Measurements from ENCODE around the gene PXDN.
"Not testable (repeated sequence)": the region's sequence is repeated elsewhere in the genome, so short reads cannot be mapped to it uniquely, and the experiment has no call there.

The PXDN gene

DNA sequence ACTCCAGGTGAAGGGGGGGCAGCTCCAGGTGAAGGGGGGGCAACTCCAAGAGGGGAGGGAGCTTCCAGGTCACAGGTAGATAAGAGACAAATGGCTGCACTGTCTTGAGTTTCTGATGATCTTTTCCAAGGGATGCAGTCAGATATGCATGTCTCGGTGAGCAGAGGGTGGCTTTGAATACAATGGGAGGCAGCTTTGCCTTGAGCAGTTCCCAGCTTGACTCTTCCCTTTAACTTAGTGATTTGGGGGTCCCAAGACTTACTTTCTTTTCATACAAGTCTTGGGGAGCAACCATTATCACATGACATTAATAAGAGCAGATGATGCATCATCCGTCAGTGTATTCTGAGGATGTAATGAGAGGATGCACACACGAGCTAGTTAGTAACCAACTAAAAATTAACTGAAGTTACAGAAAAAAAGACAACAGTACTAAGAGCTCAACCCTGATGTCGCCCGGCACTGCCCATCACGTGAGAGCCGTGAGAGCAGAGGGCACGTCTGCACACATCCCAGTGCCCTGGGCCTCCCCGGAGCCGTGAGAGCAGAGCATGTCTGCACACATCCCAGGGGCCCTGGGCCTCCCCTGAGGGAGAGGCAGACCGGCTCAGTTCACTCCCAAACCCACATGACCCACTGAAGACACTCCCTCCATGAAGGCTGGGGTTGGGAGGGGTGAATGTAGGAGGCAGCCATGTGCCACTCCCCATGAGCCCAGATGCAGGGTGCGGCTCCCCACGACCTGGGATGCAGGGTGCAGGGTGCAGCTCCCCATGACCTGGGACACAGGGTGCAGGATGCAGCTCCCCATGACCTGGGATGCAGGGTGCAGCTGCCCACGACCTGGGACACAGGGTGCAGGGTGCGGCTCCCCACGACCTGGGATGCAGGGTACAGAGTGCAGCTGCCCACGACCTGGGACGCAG lies 39.4 kb downstream of the PXDN start:
- no peak for DNase-seq (ENCODE audit: low spot score)

DNA sequence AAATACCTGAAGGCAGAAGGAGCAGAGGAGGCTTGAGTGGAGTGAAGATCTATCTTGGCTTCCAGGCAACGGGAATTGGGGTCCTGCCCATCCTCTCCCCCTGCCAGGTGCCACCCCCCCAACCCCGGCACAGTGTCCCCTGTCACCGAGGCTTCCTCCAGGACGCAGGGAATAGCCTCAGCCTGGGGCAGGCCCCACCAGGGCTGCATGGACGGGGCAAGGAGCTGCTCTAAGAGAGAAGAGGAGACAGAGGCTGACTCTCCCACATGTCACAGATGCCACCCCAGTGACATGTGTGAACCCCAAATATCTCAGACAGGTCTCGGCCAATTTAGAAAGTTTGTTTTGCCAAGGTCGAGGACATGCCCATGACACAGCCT lies 42.1 kb downstream of the PXDN start:
- DNase-seq (ENCODE audit: low spot score): no peak

DNA sequence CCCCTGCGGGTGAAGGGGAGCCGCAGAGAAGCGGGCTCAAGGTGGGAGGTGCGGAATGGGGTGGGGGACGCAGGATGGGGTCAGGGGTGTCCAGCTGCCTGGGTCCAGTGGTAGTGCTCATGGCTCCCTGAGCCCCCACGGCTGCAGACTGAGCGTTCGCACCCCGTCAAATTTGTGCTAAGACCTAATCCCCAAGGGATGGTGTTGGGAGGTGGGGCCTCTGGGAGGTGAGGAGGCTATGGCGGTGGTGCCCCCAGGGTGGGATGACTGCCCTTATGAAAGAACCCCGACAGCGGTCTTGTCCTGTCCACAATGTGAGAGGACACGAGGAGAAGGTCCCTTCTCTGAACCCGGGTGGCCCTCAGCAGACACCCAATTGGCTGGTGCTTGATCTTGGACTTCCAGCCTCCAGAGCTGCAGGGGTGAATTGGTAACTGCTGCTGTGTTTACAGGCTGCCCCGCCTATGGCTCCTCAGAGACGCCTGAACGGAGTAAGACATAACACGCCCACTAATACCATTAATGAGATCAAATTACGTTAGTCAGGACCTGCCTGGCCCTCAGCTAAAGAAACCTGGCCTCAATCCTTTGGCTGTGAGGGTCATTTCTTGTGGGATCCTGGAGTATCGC lies 42.6 kb downstream of the PXDN start:
- DNase-seq (ENCODE audit: low spot score): no peak

DNA sequence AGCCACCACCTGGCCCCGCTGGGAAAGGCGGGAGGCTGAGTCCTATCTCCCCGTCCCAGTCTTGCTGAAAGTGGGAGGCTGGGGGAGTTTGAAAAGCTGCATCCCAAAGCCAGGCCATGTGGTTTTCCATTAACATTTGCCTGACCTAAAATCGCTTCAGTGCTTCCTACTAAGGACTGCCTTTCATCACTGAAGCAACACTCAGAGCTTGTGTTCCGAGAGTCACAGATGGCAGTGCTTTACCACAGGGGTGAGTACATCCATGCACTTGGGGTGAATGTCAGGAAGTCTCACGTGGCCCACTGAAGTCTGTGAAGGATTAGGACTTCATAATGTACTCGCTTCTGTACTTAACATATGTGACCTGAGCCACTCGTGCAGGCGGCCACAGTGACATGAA lies 43.3 kb downstream of the PXDN start:
- no peak for DNase-seq (ENCODE audit: low spot score)

DNA sequence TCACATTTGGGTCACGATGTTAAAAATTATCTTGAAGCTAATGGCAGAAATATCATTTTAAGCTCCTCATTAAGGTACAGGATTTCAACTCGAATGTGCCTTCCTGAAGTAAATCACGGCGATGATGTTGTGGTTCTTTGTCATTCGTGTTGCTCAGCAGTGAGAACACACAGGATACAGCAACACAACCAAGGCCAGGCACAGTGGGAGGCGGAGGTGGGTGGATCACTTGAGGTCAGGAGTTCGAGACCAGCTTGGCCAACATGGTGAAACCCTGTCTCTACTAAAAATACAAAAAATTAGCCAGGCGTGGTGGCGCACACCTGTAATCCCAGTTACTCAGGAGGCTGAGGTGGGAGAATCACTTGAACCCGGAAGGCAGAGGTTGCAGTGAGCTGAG lies 43.9 kb downstream of the PXDN start:
- DNase-seq (ENCODE audit: low spot score): not testable (repeated sequence)

DNA sequence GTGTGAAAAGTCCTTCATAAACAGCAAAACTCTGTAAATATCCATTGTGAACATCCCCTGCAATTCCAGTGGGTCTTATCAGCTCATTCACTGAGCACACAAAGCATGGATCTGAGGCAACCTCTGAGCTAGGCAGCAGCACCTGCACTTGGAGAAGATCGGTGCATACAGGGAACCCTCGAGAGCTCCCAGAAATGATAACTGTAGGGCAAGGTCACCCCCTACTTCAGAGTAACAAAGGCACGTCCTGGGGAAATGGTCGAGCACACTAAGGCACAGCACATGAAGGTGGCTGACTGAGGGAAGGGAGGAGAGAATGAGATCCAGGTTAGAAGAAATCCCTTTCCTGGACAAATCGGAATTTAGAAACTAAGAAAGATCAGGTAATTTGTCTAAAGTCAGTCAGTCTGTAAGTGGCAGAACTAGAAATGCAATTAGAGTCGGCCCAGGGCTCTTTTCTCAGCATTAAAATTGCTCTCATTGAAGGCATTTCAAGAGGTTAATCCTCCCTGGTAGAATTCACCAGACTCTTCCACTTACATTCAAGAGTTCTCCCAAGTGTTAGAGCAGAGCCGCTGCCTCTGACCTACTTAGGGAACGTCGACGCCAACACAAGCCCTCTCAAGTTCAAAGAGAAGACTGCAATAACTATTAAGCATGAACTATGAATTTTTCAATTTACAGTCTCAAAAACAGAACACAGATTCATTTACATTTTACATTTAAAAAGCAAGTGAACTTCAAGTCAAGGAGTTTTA lies 45.9 kb downstream of the PXDN start:
- DNase-seq (ENCODE audit: low spot score): no peak

DNA sequence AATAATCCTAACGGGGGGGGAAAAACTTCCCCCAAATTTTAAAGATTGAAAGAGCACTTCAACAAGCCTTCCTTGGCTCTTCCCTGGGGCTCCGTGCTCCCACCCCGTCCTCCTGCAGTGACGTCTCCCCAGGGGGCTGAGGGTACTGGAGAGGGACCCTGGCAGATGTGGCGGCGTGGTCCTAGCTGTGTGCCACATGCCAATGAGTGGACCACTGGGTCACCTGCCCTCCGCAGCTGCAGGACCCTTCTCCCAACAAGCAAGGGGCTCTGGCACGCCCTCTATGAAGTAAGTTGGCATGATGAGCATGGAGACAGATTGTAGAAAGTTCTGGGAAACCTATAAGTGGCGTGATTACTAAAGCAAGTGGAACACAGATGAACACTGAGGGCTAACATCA lies 46.7 kb downstream of the PXDN start:
- DNase-seq (ENCODE audit: low spot score): no peak

DNA sequence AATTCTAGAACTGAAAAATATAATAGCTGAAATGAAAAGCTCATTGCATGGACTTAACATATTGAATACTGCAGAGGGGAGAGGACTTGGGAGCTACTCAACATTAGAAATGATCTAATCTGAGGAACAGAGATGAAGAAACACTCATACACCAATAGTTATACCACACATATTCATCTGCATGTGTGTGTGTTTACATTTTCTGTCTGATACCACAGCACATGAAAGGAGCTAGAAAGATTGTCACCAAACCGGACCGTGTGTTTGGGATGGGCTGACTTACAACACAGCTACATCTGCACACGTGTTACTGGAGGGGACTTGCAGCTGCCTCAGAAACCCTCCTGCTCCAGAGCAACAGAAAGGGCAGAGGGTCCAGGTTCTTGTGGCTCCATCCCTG lies 47.8 kb downstream of the PXDN start:
- no peak for DNase-seq (ENCODE audit: low spot score)

DNA sequence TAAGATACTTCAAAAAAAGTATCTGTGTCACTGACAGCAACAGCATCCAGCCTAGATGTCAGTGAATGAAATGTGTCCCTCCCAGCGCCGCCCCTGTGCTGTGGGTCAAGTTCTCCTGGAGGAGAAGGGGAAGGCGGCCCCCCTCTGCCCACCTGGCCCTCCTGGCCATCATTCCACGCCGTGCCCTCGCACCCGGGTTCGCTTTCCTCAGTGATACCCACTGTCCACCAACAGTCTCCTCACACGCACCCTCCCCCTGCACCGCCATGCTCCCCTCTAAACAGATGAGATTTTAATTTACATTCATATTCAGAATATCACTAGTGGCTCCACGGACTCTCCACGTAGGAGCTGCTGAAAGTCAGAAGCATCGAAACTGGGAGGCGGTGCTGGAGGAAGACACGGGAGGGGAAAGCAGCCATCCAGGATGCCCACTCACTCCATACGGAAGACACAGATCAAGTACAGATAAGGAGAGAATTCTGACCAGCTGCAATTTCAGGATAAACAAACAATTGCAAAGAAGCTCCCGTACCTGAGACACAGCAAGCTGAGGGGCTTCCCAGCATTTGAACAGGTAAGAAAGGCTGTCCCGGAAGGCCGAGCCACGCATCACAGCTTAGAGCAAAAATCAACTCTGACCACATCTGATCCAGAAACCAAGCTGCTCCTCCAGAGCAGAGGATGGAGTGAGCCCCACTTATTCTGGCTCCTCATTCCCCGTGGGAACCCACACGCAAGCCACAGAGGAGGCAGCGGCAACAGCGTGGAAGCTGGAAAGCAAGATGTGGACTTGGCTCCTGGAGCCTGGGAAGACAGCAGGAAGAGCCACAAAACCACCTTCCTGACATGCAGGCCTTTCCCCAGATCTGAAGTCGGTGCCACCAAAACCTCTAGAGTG lies 49.7 kb downstream of the PXDN start:
- no peak for DNase-seq (ENCODE audit: low spot score)

DNA sequence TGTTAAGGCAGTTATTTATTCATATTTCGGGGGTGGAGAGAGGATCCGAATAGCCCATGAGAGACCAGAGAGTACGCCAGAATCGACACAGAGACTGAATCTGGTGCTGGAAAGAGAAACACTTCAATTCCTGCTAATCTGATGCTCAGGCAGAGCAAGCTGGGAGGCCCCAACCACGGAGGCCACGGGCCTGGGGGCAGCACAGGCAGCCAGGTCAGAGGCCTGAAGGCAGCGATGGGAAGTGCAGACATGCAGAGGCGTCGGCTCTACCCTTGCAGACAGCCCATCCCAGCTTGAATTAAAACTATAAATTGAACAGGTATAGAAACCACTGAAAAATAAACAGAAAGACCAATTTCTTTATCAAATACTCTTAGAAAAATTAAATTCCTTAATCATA lies 50.6 kb downstream of the PXDN start:
- no peak for DNase-seq (ENCODE audit: low spot score)

DNA sequence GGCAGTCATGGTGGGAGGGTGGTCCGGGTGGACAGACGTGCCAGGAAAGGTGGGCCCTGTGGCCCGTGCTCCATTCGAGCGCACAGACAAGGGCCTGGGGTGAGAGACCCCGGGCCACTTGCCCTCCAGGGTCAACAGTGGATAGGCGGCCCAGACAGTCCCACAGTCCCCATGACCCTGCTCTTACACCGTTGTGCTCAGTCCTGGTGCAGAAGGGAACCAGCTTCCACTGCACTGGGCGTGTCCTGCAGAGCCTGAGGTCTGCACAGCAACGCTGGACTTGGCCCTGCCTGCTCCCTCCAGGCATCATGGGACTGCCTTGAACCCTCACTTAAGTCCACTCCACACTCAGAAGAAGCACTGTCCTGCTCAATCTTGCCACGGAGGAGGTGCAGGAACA lies 52.0 kb downstream of the PXDN start:
- DNase-seq (ENCODE audit: low spot score): no peak

DNA sequence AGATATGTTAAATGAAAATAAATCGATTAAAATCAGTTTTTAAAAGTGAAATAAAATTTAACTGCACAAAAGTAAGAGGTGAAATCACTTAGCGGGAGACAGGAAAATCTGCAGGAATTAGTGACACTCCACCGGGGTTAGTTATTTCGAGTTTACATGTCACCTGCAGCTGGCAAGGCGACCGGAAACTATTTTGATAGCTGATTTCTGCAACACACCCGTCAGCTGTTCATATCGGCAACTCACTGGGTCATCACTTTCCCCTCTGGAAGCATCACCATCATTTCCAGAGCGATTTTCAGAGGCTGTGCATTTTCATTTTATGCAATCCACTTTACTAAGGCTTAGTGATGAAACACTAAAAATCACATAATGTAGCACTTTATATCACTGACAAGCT lies 52.9 kb downstream of the PXDN start:
- no peak for DNase-seq (ENCODE audit: low spot score)

DNA sequence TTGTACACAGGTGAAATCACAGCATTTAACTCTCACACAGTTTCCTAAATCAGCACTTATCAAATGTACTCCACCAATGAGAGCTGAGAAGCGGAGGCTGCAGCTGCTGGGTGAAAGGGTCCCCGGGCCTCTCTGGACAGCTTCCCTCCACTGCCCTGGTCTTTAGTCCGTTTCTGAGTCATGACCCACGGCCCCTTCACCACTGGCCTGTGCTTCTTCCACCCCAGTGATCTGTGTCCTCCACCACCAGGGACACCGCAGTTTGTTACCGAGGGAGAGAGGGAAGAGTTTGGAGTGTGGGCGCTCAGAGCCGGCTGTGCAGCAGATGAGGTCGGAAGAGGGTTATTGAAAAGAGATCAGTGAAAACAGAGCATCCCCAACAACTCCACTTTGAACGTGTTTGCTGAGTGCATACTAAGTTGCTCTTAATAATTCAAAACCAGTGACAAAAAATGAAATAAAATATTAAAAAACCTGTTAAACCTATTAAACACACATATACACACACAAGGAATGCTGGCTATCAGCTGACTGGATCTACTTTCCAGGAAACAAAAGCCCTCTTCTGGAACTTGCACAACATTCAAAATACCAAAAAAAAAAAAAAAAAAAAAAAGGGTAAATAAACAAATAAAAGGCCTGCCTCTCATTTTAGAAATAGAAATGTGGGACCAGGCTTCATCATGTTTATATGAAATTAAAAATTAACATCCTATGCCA lies 54.1 kb downstream of the PXDN start:
- DNase-seq (ENCODE audit: low spot score): no peak

DNA sequence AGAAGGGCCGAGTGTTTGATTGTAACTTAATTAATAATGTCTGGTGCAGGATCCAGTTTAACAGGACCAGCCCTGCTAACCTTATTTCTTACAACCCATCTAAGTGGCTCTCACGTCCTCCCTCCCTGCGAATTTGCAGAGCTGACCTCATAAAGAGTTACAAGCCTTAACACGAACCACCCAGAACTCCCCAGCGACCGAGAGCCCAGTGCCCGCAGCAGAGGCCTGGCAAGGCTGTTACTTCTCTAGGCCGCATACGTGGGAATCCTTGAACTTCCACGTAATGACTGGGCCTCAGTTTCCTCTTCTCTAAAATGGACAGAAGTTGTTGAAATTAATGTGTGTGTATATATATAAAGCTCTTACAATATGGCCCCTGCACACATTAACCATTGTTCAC lies 55.5 kb downstream of the PXDN start:
- no peak for DNase-seq (ENCODE audit: low spot score)

DNA sequence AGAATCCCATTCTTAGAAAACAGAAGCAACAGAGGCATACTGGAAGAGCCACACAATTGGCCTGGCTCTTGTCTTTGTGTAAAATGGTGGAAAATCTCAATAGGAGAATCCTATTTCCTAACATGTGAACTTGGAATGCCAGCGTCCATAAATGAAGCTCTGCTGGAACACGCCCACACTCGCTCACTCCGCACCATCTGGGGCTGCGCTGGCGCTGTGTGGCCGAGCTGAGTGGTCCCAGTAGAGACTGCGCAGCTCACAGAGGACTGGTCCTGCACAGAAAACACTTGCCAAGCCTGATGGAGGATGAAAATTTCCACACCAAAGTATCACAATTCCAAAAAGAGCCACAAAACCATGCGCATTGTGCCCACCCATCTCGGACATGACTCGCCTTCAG lies 56.2 kb downstream of the PXDN start:
- no peak for DNase-seq (ENCODE audit: low spot score)

DNA sequence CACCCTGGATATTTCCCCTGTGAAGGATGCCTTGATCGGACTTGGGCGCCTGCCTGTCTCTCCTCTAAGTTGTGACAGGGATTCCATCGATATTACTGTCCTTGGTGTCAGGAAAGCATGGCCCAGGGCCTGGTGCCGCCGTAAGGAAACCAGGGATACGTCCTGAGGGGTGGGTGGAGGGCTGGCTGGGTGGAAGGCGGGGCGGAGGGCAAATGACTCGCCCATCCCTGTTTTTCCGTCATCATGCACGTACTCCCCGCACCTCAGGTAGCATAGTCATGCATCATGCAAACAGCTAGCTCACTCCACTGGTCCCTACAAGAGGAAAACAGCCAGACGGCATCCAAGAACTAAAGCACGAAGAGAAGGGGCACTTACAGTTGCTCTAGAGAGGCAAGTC lies 57.1 kb downstream of the PXDN start:
- DNase-seq (ENCODE audit: low spot score): no peak

DNA sequence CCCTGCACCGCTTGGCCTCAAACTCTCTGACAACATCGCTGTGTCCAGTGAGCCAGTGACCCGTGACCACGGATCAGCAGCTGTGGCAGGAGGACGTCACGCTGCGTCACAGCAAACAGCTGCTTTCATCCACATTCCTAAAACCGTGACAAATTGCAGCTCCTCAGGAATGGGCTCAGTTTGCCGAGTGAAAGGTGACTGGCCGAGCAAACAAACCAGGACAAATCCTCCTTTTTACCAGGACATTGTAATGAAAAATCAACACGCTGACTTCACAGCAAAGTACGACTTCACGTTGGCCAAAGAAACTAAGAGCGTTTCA lies 57.6 kb downstream of the PXDN start:
- no peak for DNase-seq (ENCODE audit: low spot score)

DNA sequence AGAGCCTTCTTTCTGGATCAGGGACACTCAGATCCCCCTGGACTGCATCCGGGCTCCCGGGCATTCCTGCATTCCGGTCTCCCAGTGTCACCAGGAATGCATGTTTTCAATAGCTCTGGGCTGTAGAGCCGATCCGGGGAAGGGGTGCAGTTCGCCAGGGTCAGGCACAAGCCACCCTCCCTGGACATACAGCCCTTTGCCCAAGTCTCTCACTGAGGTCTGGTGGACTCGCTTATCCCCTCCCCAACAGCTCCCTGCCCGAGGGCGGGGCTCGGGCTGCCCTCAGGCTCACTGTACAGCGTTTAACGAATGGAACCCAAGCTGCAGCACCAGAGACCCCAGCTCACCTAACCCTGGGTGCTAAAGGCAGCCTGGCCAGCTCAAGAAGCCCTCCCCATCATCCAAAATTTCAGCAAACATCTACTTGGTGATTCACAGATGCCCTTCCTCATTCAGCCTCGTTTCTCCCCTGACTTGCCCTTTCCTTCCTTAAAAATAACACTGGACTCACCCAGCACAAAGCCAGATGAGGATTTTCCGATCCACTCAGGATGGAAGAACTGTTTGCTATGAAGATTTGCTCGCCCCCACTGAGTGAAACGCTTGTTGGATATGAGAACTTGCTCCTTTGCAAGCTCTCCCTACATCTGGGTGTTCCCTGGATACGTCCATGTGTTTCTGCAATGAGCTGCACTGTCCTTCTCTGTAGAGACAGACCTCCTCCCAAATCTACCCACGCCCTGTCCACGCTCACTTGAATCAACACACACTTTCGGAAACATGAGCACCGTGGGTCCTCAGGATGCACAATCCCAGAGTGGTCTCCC lies 58.1 kb downstream of the PXDN start:
- DNase-seq (ENCODE audit: low spot score): no peak

DNA sequence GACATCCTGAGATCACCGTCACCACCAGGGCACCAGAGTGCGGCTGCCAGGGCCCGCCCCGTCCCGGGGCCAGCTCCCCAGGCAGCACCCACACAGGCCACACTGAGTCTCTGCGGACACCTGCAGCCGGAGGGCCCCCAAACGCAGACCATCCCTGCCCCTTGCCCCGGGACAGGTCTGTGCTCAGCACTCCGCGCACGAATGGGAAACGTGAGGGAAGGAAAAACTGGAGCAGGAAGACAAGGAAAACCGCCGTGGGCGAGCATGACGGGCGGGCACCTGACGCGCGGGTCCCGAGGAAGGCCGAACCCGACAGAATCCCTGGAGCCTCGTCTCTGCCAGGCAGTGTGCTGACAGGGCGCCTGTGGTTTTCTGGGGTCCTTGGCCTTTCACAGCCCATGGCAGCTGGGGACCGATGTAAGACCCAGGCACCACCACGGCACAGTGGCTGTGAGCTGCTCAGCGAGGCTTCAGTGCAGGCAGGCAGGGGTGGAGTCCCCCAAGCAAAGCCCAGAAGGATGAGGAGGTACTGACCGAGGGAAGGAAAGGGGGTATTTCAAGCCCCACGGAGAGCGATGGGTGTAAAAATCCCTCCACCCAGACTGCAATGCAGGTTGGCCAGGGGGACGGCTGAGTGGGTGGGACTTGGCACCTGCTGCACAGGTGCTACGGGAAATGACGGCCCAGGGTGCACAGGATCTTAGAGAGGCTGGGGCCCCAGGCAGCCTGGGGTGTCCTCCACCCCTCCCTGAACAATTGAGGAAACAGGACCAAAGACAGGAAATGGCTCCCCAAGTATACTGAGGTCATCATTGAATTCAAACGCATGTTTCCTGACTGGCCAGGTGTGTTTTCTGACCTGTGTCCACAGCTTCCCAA lies 59.0 kb downstream of the PXDN start:
- no peak for DNase-seq (ENCODE audit: low spot score)

DNA sequence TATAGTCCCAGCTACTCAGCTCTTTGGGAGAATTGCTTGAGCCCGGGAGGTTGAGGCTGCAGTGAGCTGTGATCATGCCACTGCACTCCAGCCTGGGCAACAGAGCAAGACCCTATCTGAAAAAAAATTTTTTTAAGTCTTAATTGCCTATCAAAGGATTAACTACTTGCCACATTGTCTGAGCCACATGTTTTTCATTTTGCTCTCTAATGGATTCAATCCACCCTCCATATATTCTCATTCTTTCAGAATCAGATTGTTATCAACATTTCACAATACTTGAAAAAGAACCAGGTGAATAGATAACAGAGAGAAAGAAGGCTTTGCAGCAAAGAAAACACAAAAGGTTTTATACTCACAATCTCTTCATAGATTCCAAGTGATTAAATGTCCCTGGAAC lies 61.0 kb downstream of the PXDN start:
- no peak for DNase-seq (ENCODE audit: low spot score)

Data from NAMALWA (cell line).